Smooth muscle cell of trachea (primary cell): ENCODE results near the gene FXR1. TPM values are rescaled to one million over a fixed set of nuclear protein-coding genes. Genes with fewer than 3 reads are reported as not detected.

Experiments
- total RNA-seq: library from RNA; depleted of rRNA; stranded (reverse); fragments of >200 nt; gene quantifications from 2 replicates; pipeline ENCODE4 v1.2.1, GENCODE V29; 2014

The FXR1 gene
- total RNA-seq, result 204 and 238 TPM in 2 replicates

DNA sequence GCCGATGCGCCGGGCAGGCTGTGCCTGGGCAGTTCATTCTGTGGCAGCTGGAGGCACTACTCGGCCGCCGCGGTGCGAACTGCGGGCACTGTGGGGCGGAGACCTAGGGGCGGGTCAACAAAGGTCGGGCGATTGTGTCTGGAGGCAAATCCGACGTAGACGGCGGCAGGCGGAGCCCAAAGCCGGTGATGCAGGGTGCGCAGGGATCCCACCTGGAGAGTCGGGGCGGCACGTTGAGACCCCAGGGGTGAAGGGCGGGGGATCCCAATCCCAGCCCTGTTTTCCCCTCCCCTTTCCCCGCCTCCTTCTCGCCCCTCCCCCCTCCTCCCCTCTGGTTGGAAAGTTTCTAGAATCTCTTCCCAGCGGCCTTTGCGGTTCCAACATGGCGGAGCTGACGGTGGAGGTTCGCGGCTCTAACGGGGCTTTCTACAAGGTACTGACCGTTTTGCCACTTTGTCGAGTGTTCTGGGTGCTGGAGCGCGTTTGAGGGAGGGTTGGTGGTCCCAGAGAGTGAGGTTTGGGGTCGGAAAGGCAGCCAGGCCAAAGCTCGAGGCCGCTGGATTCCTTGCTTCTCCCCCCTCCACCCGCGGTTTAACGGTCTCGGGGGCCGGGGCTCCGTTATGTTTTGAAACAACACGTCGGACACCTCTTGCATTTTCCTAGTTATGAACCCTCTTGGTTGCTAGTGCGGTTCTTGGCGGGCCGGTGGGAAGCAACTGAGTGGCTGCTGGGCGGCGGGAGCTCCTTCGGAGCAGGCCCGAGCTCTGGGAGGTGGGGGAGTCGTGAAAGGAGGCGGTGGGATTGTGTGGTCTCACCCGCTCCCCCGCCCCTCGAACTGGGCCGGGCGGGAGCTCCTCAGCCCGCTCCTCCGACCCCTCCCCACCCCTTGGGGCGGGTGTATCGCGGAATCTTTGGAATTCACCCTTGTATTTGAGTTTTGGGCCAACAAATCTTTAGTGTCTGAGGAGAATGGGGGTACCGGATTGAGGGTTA is at the start of gene FXR1:
Gene FXR1 (plus strand): TSS at position 367 of the 993 bp plus-strand sequence. CDS start 16 bp downstream, at position 383.

GRCh38 chr3:180989291-180990163 is 77.1 kb downstream of the FXR1 start, which contains the start of gene DNAJC19:
TSS of gene DNAJC19 (minus strand) at chr3:180989736. CDS start at chr3:180989602, 134 bp downstream.

Other genes starting within 250 kb of the FXR1 start
- 0.15 and 0.17 TPM in 2 replicates for gene CCDC39, start 233.2 kb upstream of the FXR1 start, total RNA-seq
- gene DNAJC19, start 77.1 kb downstream of the FXR1 start, total RNA-seq, result 31.3 and 41.7 TPM in 2 replicates